ENCODE data around the gene RXFP3. TPM values are rescaled to one million over a fixed set of nuclear protein-coding genes. Genes with fewer than 3 reads are reported as not detected.
A peak's percentile ranks its signal among the peaks of the same experiment; 100 is the strongest.

RXFP3 gene
- total RNA-seq, 1 donor from 2014 or later = not detected

DNA sequence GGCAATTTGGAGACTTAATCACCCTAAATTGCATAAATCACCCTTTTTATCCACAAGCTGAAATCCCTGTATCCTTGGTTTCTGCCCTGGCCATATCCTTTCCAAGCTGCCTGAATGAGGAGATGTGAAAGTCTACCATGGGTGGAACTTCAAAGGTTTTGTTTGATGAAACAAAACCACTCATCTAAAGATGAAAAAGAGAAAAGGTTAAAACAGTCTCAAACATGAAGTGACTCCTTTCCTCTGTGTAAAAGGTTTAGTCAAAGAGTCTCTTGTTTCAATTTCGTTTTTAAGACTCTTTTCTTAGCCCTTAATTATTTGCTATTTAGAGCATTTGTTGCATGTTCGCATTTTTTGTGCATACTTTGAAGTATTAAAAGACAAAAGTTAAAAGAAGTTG, 37.1 kb downstream of the RXFP3 start:
- intact Hi-C loops (cut with micrococcal nuclease) = loop anchor here (10.0 kb wide), 1 partner anchor 538 kb away; no protein-coding TSS in a partner anchor
- ATAC-seq (no peak), DNase-seq (no peak)

- intact Hi-C loops (cut with micrococcal nuclease) = loop anchor here (10.0 kb wide), 1 partner anchor 541 kb away; no protein-coding TSS in a partner anchor
- ATAC-seq = peak; percentile 15
- DNase-seq = no peak
Measured at GRCh38 chr5:33975852-33976251, 39.7 kb downstream of the RXFP3 start.

DNA sequence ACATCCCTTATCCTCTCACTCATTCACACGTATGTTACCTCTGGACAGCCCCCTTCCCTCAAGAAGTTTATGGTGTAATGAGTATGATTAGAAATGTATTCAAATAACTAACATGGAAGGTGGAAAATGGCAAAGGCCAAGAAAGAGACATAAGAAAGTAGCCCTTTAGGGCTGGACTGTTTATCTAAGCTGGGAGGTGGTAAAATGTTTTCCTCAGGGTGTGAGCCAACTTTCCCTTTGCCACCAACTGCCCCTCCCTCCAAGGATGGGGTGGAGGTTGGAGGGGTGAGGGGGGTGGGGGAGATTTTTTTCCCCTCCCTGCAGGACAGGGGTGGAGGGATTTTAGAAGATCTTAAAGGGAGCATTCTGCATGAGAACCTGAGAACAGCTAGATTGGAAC, 40.1 kb downstream of the RXFP3 start:
- ATAC-seq (no peak), DNase-seq (no peak)
- intact Hi-C loops (cut with micrococcal nuclease) = loop anchor here (10.0 kb wide), 1 partner anchor 542 kb away; no protein-coding TSS in a partner anchor

- DNase-seq (no peak), ATAC-seq (no peak)
- intact Hi-C loops (cut with micrococcal nuclease) = loop anchor here (10.0 kb wide), 1 partner anchor 544 kb away; no protein-coding TSS in a partner anchor
Measured at GRCh38 chr5:33978306-33978705, 42.1 kb downstream of the RXFP3 start.

DNA sequence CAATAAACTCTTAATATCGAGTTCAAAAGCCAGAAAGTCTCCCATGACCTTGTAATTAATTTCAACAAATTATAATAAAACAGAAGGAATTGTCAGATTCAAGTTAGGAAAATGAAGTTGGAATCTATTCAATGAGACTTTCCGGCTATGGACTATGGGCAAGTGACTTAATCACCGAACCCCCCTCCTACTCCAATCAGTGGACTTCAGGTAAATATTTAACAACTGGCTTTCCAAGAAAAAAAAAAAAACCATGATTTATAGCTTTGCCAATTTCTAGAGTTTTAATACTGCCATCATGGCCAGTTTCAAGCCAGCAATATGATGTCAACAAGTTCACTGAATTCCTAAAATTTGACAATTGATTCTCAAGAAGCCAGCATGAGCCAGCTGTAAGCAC, 43.8 kb downstream of the RXFP3 start:
- intact Hi-C loops (cut with micrococcal nuclease) = no loop called here
- DNase-seq (no peak), ATAC-seq (no peak)

GRCh38 chr5:33981408-33982162, 45.4 kb downstream of the RXFP3 start:
- intact Hi-C loops (cut with micrococcal nuclease) = no loop called here
- DNase-seq (no peak), ATAC-seq (no peak)

GRCh38 chr5:33984178-33984577, 48.0 kb downstream of the RXFP3 start:
- DNase-seq (no peak), ATAC-seq (no peak)
- intact Hi-C loops (cut with micrococcal nuclease) = no loop called here

- intact Hi-C loops (cut with micrococcal nuclease) = no loop called here
- ATAC-seq (no peak), DNase-seq (no peak)
Measured at GRCh38 chr5:33984671-33985124, 48.5 kb downstream of the RXFP3 start, which contains the start of gene SLC45A2. Gene SLC45A2, minus strand, starts transcription at chr5:33984693. Its CDS starts 110 bp downstream, at chr5:33984583.

GRCh38 chr5:33985447-33985846, 49.3 kb downstream of the RXFP3 start:
- ATAC-seq (no peak), DNase-seq (no peak)
- intact Hi-C loops (cut with micrococcal nuclease) = no loop called here

Other genes starting within 250 kb of the RXFP3 start
- 1.4 TPM for gene ADAMTS12, start 44.4 kb upstream of the RXFP3 start, total RNA-seq
- gene SLC45A2, start 48.3 kb downstream of the RXFP3 start, total RNA-seq = not detected
- 6.5 TPM for gene AMACR, start 71.7 kb downstream of the RXFP3 start, total RNA-seq
- 1.1 TPM for gene C1QTNF3, start 106.8 kb downstream of the RXFP3 start, total RNA-seq